Ovary (tissue), 9 donors: ENCODE measurements around the gene LMAN2. TPM values are rescaled to one million over a fixed set of nuclear protein-coding genes. Genes with fewer than 3 reads are reported as not detected.

Experiments
- DNase-seq, 5 donors: peaks; one replicate each; pipeline ENCODE4 v3.0.0-alpha.2; 2019 to 2020
- H3K27ac ChIP-seq, 2 donors: fragments of 200-600 bp; one replicate each; pipeline versions ENCODE4 v1.5.1 to v1.8.0; 2019 to 2022
- H3K27me3 ChIP-seq: fragments of 200-600 bp; one replicate; pipeline ENCODE4 v1.8.0; 2022
- H3K36me3 ChIP-seq: fragments of 200-600 bp; sonication (generic); one replicate; pipeline ENCODE4 v1.5.1; 2019
- H3K4me1 ChIP-seq: one replicate; pipeline ENCODE4 v1.8.1; 2013; ENCODE audit warnings: mild to moderate bottlenecking, moderate library complexity; ENCODE audit not compliant: insufficient read depth
- H3K4me3 ChIP-seq: fragments of 200-600 bp; sonication (generic); one replicate; pipeline ENCODE4 v1.5.1; 2017
- H3K9me3 ChIP-seq, 2 donors: fragments of 200-600 bp in 1 of 2; sonication (generic) in 1 of 2; one replicate each; pipeline versions ENCODE4 v1.5.1 to v1.8.1; 2013 to 2019; ENCODE audit warnings: mild to moderate bottlenecking in 1 of 2, moderate library complexity in 1 of 2
- CTCF ChIP-seq, 3 donors: fragments of 450-650 bp in 2 of 3; fragments of 200-600 bp in 1 of 3; IDR thresholded peaks; one replicate each; pipeline versions ENCODE4 v1.5.1 to v1.8.0; 2016 to 2022; ENCODE audit warnings: antibody characterized with exemption in 3 of 3, mild to moderate bottlenecking in 1 of 3
- EP300 ChIP-seq: sonication (generic); formaldehyde crosslinking; IDR thresholded peaks from one replicate; pipeline ENCODE4 v1.6.1; 2017; ENCODE audit warnings: antibody characterized with exemption
- POLR2A ChIP-seq: fragments of 450-650 bp; IDR thresholded peaks from one replicate; pipeline ENCODE4 v1.6.1; 2017; ENCODE audit warnings: antibody characterized with exemption, mild to moderate bottlenecking, moderate library complexity
- WGBS, 3 donors: extraction: QIAGEN DNeasy Blood & Tissue Kit in 1 of 3; methylation state at CpG; one replicate each; pipeline versions ENCODE4 v1.1.5 to v1.1.7; 2013 to 2017; 5-methylcytosine and 5-hydroxymethylcytosine counted together
- intact Hi-C, 4 donors: fragments of 100-400 bp; cut with DNase I; formaldehyde crosslinking; loops; one replicate each; pipeline versions ENCODE4 v1.11.0 to v1.15.1; 2022 to 2023
- polyA plus RNA-seq, 2 donors: library from polyadenylated mRNA; stranded (reverse); fragments of 200-250 nt in 1 of 2; fragments of 350-450 nt in 1 of 2; fragmentation: Illumina TruSeq in 1 of 2; extraction: RNeasy Lipid Tissue Mini Kit (QIAGEN cat#74804) in 1 of 2; gene quantifications; one replicate each; pipeline ENCODE4 v1.2.3, GENCODE V29; 2013 to 2014
- total RNA-seq, 7 donors: library from RNA; depleted of rRNA in 2 of 7; stranded (reverse); fragments of >200 nt in 2 of 7; fragmentation: NEBNext Ultra II Directional in 3 of 7; extraction: Animal tissue kit (Norgen Biotek cat#: 25700) in 3 of 7; gene quantifications; one replicate each; pipeline versions ENCODE4 v1.1.0 to v1.2.4, GENCODE V29; 2016 to 2023
- donor health status: DM: no; HTN: no; CAD: no; lungs with moderate emphysema.
- donor health status: DM: no; HTN: no; CAD: no.
- donor health status: Bipolar disorder and iron deficiency.
- donor health status: DM: yes; HTN: yes; CAD: no.
- donor health status: DM: no; HTN: no; CAD: no.
- donor health status: DM: yes; HTN: yes; CAD: no.

Gene LMAN2
- total and polyA plus RNA-seq, 9 donors: 63.5 to 154 (median 93.5) TPM

GRCh38 chr5:177328545-177329231 lies 22.8 kb downstream of the LMAN2 start:
- peak in 1 of 5 donors; percentile 2 for DNase-seq
- Histone ChIP-seq H3K27me3 (no peaks in the 10 kb centered on the region), H3K27ac (no peak overlapping the region), H3K36me3 (no peaks in the 10 kb centered on the region), H3K4me3 (no peak overlapping the region), H3K4me1 (no peaks in the 10 kb centered on the region), H3K9me3 (no peaks in the 10 kb centered on the region)
- TF ChIP-seq EP300: no peak
- no peak for TF ChIP-seq POLR2A
- TF ChIP-seq CTCF (IDR thresholded peaks at IDR 0.05): no peak
- intact Hi-C loops: no loop called here
- 85 to 88% (median 87%) methylated on average over 19 of the region's 19 CpGs for WGBS, 3 donors

- no peaks in the 10 kb centered on the region for H3K9me3 ChIP-seq
- H3K4me1 ChIP-seq: no peaks in the 10 kb centered on the region
- no peak overlapping the region for H3K4me3 ChIP-seq
- TF ChIP-seq EP300 (no peak), POLR2A (no peak), CTCF (IDR thresholded peaks at IDR 0.05) (no peak)
- intact Hi-C loops: no loop called here
- WGBS, 3 donors: 71 to 76% (median 74%) methylated on average over 28 of the region's 28 CpGs
- no peaks in the 10 kb centered on the region for H3K36me3 ChIP-seq
- no peak overlapping the region for H3K27ac ChIP-seq
- H3K27me3 ChIP-seq: no peaks in the 10 kb centered on the region
- DNase-seq: peak in 1 of 5 donors; percentile 21
Observed at GRCh38 chr5:177327539-177328522, 23.6 kb downstream of the LMAN2 start.

- Histone ChIP-seq H3K4me3 (no peak overlapping the region), H3K27me3 (no peaks in the 10 kb centered on the region), H3K4me1 (no peaks in the 10 kb centered on the region), H3K9me3 (no peaks in the 10 kb centered on the region), H3K27ac (no peak overlapping the region), H3K36me3 (no peaks in the 10 kb centered on the region)
- intact Hi-C loops: no loop called here
- DNase-seq: peak in 1 of 5 donors; percentile 5
- WGBS, 3 donors: 59 to 67% (median 65%) methylated on average over 1 of the region's 1 CpG
- TF ChIP-seq EP300 (no peak), POLR2A (no peak), CTCF (IDR thresholded peaks at IDR 0.05) (no peak)
Observed at GRCh38 chr5:177325868-177326381, 25.5 kb downstream of the LMAN2 start.

- Histone ChIP-seq H3K4me1 (no peaks in the 10 kb centered on the region), H3K9me3 (no peaks in the 10 kb centered on the region), H3K36me3 (no peaks in the 10 kb centered on the region), H3K27ac (no peak overlapping the region), H3K27me3 (no peaks in the 10 kb centered on the region), H3K4me3 (no peak overlapping the region)
- TF ChIP-seq CTCF (IDR thresholded peaks at IDR 0.05) (no peak), EP300 (no peak), POLR2A (no peak)
- WGBS, 3 donors: 90 to 94% (median 94%) methylated on average over 7 of the region's 7 CpGs
- intact Hi-C loops: no loop called here
- no peak for DNase-seq
Observed at GRCh38 chr5:177320879-177321278, 30.6 kb downstream of the LMAN2 start.
